ENCODE data around the gene NOC4L. TPM values are rescaled to one million over a fixed set of nuclear protein-coding genes. Genes with fewer than 3 reads are reported as not detected.
A peak's percentile ranks its signal among the peaks of the same experiment; 100 is the strongest.

The NOC4L gene
- polyA plus RNA-seq, 12 donors, result 8.0 to 18.9 (median 9.9) TPM; not detected in 1

GRCh38 chr12:132155771-132156572 lies 11.7 kb downstream of the NOC4L start:
- no peak for DNase-seq

DNA sequence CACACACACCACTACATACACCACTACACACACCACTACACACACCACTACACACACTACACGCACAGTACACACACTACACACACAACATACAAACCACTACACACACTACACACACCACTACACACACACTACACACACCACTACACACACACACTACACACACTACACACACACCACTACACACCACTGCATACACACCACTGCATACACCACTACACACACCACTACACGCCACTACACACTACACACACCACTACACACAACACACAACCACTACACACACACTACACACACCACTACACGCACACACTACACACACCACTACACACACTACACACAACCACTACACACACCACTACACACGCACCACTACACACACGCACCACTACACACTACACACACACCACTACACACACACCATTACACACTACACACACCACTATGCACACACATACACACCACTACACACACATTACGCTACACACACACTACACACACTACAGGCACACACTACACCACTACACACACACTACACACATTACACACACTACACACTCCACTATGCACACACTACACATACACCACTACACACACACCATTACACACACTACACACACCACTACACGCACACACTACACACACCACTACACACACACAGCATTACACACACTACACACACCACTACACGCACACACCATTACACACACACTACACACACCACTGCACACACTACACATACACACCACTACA lies 12.5 kb downstream of the NOC4L start:
- DNase-seq, result no peak

GRCh38 chr12:132157733-132158409 lies 13.6 kb downstream of the NOC4L start:
- no peak for DNase-seq

DNA sequence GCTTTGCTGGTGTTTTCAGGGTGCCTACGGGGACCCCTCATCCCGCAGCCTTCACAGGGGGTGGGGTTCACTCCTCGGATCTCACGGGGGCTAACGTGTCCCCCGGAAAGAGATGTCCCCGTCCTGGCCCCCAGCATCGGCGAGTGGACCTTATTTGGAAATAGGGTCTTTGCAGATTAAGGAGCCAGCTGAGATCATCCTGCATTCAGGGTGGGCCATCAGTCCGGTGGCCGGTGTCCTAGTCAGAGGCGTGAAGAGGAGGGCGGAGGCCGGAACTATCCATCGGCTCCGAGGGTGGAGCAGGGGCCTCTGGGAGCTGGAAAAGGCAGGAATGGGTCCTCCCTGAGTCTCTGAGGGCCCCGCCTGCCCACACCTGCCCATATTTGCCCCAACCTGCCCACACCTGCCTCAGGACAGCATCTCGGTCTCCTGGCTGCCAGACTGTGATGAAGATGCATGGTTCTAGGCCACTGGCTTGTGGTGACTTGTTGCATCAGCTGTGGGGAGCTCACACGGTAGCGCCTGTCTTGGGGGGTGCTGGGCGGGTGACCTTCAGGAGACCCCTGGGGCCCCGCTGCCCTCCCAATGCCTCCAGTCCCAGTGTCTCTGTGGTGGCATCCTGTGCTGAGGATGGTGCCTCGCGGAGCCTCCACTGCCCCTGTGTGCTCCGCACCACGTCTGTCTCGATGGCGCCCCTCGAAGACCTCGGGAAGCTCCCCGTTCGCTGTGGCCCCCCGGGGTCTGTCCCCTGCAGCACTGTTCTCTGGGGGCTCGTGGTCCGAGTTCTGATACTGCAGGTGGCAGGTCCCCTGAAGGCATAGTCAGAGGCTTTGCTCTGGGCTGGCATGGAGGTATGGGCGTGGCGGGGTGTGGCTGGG lies 14.7 kb downstream of the NOC4L start:
- no peak for DNase-seq

- no peak for DNase-seq
Observed at GRCh38 chr12:132159555-132160003, 15.3 kb downstream of the NOC4L start.

- no peak for DNase-seq
Observed at GRCh38 chr12:132160016-132160415, 15.8 kb downstream of the NOC4L start.

GRCh38 chr12:132160601-132161035 lies 16.4 kb downstream of the NOC4L start:
- no peak for DNase-seq

GRCh38 chr12:132161036-132161781 lies 17.0 kb downstream of the NOC4L start:
- no peak for DNase-seq

GRCh38 chr12:132161796-132162507 lies 17.7 kb downstream of the NOC4L start:
- DNase-seq, result no peak

DNA sequence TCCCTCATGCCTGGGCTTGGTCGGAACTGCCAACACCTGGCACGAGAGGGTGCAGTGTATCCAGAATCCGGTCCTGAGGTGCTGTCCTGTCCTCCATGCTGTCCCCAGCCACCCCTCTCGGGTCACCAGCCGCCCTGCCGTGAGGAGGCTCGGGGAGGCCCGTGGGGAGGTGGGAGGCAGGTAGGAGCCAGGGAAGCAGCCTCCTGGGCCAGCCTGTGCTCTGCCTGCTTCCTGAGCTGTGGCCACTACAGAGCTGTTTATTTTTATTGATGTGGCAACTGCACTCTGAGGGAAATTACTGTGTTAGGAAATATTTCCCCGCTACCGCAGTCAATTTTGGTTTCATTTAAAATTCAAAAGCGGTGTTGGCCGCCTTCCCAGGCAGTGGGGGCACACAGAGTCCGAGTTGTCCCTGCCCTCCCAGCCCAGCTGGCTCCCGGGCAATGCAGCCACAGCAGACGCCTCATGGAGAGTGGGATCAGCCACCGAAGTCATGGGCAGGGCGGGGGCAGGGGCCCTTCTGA lies 18.3 kb downstream of the NOC4L start:
- peak; percentile 20 for DNase-seq

- no peak for DNase-seq
Observed at GRCh38 chr12:132163041-132163910, 19.0 kb downstream of the NOC4L start.

GRCh38 chr12:132163911-132164288 lies 19.6 kb downstream of the NOC4L start:
- no peak for DNase-seq

- no peak for DNase-seq
Observed at GRCh38 chr12:132164426-132164825, 20.2 kb downstream of the NOC4L start.

GRCh38 chr12:132165584-132165983 lies 21.3 kb downstream of the NOC4L start:
- no peak for DNase-seq

GRCh38 chr12:132166093-132166492 lies 21.8 kb downstream of the NOC4L start:
- no peak for DNase-seq

GRCh38 chr12:132166801-132167591 lies 22.7 kb downstream of the NOC4L start:
- DNase-seq, result no peak

GRCh38 chr12:132167611-132168310 lies 23.5 kb downstream of the NOC4L start:
- DNase-seq, result no peak
